Motor neuron (in vitro differentiated cells): ENCODE data around the gene PPP1R7. TPM values are rescaled to one million over a fixed set of nuclear protein-coding genes. Genes with fewer than 3 reads are reported as not detected.

ENCODE experiments used
- ATAC-seq, 8 experiments: fragments of 200-7000 bp; cut with Tn5 transposase; replicated peaks in 6 of 8; 2 replicates each; pipeline ENCODE4 v1.8.0; 2021; ENCODE audit warnings: mild to moderate bottlenecking in 8 of 8, moderate library complexity in 8 of 8
- H3K27ac ChIP-seq, 2 donors: fragments of 250-450 bp; sonication (Bioruptor Pico); 2 replicates each; pipeline ENCODE4 v1.9.0; 2021; ENCODE audit warnings: antibody characterized with exemption in 2 of 2, mild to moderate bottlenecking in 2 of 2, moderate library complexity in 1 of 2
- H3K4me1 ChIP-seq, 2 donors: fragments of 250-450 bp; sonication (Bioruptor Pico); replicated peaks in 1 of 2; 2 replicates each; pipeline ENCODE4 v1.6.1; 2021; ENCODE audit warnings: antibody characterized with exemption in 2 of 2, mild to moderate bottlenecking in 2 of 2, moderate library complexity in 1 of 2
- H3K4me3 ChIP-seq, 5 donors: fragments of 250-450 bp; sonication (Bioruptor Pico); 2 replicates each; pipeline ENCODE4 v1.9.0; 2021; ENCODE audit warnings: antibody characterized with exemption in 5 of 5, mild to moderate bottlenecking in 5 of 5, moderate library complexity in 4 of 5
- WGBS, 10 experiments: fragments of 450-650 bp; shearing (Covaris generic); methylation state at CpG; one replicate each; pipeline ENCODE4 v1.0.0; 2022; 5-methylcytosine and 5-hydroxymethylcytosine counted together
- in situ Hi-C, 9 experiments: fragments of 400-800 bp; cut with MboI; loops; one replicate each; pipeline ENCODE4 v1.15.0; 2021; ENCODE audit warnings: low sequenced_read_pairs in 9 of 9, low pct_unique_long_range_greater_than_20kb in 2 of 9; ENCODE audit not compliant: unreplicated experiment in 9 of 9
- total RNA-seq, 8 experiments: library from RNA; unstranded; fragments of 300-600 nt; gene quantifications; 2 replicates each; pipeline versions ENCODE4 v1.2.3 to v1.2.4, GENCODE V29; 2022

Gene PPP1R7
- total RNA-seq, 8 experiments from 2014 or later, result 40.0 to 109 (median 63.1) TPM

GRCh38 chr2:241208058-241208457 lies 57.8 kb downstream of the PPP1R7 start:
- in situ Hi-C loops, result loop anchor here in 1 of 9 experiments (25.0 kb wide), 1 partner anchor 346 kb away; the partner anchor contains the start of gene AGXT
- no peak overlapping the region for H3K27ac ChIP-seq
- H3K4me1 ChIP-seq, result peaks cover 0 to 5% of the 10 kb centered on the region in 2 donors
- 0 to 75% (median 45%) methylated on average over 1 to 4 of the region's 6 CpGs; no CpG with 5 or more reads in 5 of the 10 experiments for WGBS, 10 experiments
- no peak for ATAC-seq
- no peak overlapping the region for H3K4me3 ChIP-seq

DNA sequence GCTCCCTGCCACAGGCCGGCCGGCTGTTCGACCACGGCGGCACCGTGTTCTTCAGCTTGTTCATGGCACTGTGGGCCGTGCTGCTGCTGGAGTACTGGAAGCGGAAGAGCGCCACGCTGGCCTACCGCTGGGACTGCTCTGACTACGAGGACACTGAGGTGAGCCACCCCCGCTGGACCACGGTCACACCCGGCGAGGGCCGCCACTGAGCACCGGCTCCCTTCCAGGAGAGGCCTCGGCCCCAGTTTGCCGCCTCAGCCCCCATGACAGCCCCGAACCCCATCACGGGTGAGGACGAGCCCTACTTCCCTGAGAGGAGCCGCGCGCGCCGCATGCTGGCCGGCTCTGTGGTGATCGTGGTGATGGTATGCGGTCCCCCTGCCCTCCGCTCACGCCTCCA lies 59.0 kb downstream of the PPP1R7 start:
- H3K4me3 ChIP-seq, result no peak overlapping the region
- peaks cover 0 to 5% of the 10 kb centered on the region in 2 donors for H3K4me1 ChIP-seq
- WGBS, 10 experiments, result no CpG with 5 or more reads among the region's 33 CpGs
- H3K27ac ChIP-seq, result no peak overlapping the region
- in situ Hi-C loops, result loop anchor here in 1 of 9 experiments (25.0 kb wide), 1 partner anchor 347 kb away; the partner anchor contains the start of gene AGXT
- ATAC-seq, result no peak

DNA sequence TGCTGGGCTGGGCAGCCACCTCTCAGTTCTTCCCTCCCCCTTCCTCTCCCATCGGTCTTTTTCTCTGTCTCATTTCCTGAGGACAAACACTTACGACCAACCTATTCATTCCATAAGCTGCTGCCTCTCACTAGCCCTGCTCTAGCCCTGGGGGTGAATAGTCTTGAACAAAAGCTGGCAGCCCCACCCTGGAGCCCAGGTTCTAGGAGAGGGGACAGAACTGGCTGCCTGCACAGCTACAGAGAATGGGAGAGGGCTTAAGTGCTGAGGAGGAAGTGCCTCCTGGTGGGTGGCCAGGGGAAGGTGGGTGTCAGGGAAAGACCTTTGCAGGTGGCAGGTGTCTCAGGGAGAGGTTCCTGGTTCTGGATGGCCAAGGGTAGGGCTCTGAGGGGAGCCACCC lies 61.0 kb downstream of the PPP1R7 start:
- ATAC-seq, result peak in 5 of 8 experiments; percentile 22 to 72 (median 34)
- H3K27ac ChIP-seq, result no peak overlapping the region
- 0 to 67% (median 30%) methylated on average over 1 to 2 of the region's 2 CpGs; no CpG with 5 or more reads in 6 of the 10 experiments for WGBS, 10 experiments

DNA sequence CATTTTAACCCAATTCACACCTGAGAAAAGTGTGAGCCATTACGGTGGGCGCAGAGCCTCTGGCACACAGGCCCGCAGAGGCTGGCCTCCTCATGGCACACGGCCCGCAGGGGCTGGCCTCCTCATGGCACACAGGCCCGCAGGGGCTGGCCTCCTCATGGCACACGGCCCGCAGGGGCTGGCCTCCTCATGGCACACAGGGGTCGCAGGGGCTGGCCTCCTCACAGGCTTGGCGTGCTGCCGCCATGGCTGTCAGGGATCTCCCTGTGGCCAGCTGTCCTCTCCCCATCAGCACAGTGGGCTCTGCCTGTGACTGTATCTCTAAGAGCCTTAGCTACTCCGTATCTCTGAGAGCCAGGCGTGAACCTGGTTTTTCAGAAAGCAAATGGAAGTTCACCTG lies 62.8 kb downstream of the PPP1R7 start:
- peaks cover 0 to 8% of the 10 kb centered on the region in 2 donors for H3K4me1 ChIP-seq
- H3K27ac ChIP-seq, result no peak overlapping the region
- WGBS, 10 experiments, result 20 to 73% (median 27%) methylated on average over 1 to 3 of the region's 13 CpGs; no CpG with 5 or more reads in 7 of the 10 experiments
- ATAC-seq, result no peak
- H3K4me3 ChIP-seq, result no peak overlapping the region
- in situ Hi-C loops, result loop anchor here in 1 of 9 experiments (25.0 kb wide), 1 partner anchor 351 kb away; the partner anchor contains the start of gene AGXT

More for the DNA sequence above, 61.0 kb downstream of the PPP1R7 start:
- in situ Hi-C loops, result loop anchor here in 1 of 9 experiments (25.0 kb wide), 1 partner anchor 349 kb away; the partner anchor contains the start of gene AGXT
- Histone ChIP-seq H3K4me3 (no peak overlapping the region), H3K4me1 (peaks cover 0 to 5% of the 10 kb centered on the region in 2 donors)

- in situ Hi-C loops, result loop anchor here in 1 of 9 experiments (25.0 kb wide), 1 partner anchor 351 kb away; the partner anchor contains the start of gene AGXT
- no peak overlapping the region for H3K4me3 ChIP-seq
- no peak for ATAC-seq
- 44 to 81% (median 69%) methylated on average over 2 to 3 of the region's 7 CpGs; no CpG with 5 or more reads in 7 of the 10 experiments for WGBS, 10 experiments
- H3K4me1 ChIP-seq, result peaks cover 0 to 8% of the 10 kb centered on the region in 2 donors
- no peak overlapping the region for H3K27ac ChIP-seq
Measured at GRCh38 chr2:241213567-241213966, 63.3 kb downstream of the PPP1R7 start.

- H3K27ac ChIP-seq, result no peak overlapping the region
- WGBS, 10 experiments, result 0 to 81% (median 60%) methylated on average over 1 to 9 of the region's 10 CpGs; no CpG with 5 or more reads in 3 of the 10 experiments
- peaks cover 4 to 14% of the 10 kb centered on the region in 2 donors for H3K4me1 ChIP-seq
- in situ Hi-C loops, result loop anchor here in 1 of 9 experiments (25.0 kb wide), 1 partner anchor 352 kb away; the partner anchor contains the start of gene AGXT
- H3K4me3 ChIP-seq, result no peak overlapping the region
- ATAC-seq, result no peak
Measured at GRCh38 chr2:241214209-241214608, 63.9 kb downstream of the PPP1R7 start.

- in situ Hi-C loops, result loop anchor here in 1 of 9 experiments (25.0 kb wide), 1 partner anchor 352 kb away; the partner anchor contains the start of gene AGXT
- Histone ChIP-seq H3K27ac (no peak overlapping the region), H3K4me1 (peaks cover 9 to 14% of the 10 kb centered on the region in 2 donors), H3K4me3 (no peak overlapping the region)
- 79 to 95% (median 94%) methylated on average over 4 to 6 of the region's 12 CpGs; no CpG with 5 or more reads in 7 of the 10 experiments for WGBS, 10 experiments
- no peak for ATAC-seq
Measured at GRCh38 chr2:241214766-241215165, 64.5 kb downstream of the PPP1R7 start.

- in situ Hi-C loops, result loop anchor here in 1 of 9 experiments (25.0 kb wide), 1 partner anchor 353 kb away; the partner anchor contains the start of gene AGXT
Measured at GRCh38 chr2:241215421-241215820, 65.2 kb downstream of the PPP1R7 start.

GRCh38 chr2:241216211-241216761 lies 66.0 kb downstream of the PPP1R7 start:
- in situ Hi-C loops, result loop anchor here in 1 of 9 experiments (25.0 kb wide), 1 partner anchor 354 kb away; the partner anchor contains the start of gene AGXT
- ATAC-seq, result no peak
- H3K27ac ChIP-seq, result no peak overlapping the region
- H3K4me1 ChIP-seq, result peaks cover 9 to 10% of the 10 kb centered on the region in 2 donors
- no peak overlapping the region for H3K4me3 ChIP-seq
- WGBS, 10 experiments, result 0 to 83% (median 41%) methylated on average over 1 to 6 of the region's 14 CpGs; no CpG with 5 or more reads in 6 of the 10 experiments

More at GRCh38 chr2:241215421-241215820, 65.2 kb downstream of the PPP1R7 start:
- ATAC-seq, result no peak
- Histone ChIP-seq H3K27ac (no peak overlapping the region), H3K4me1 (peaks cover 9 to 14% of the 10 kb centered on the region in 2 donors), H3K4me3 (no peak overlapping the region)
- 0 to 72% (median 0%) methylated on average over 1 to 2 of the region's 9 CpGs; no CpG with 5 or more reads in 7 of the 10 experiments for WGBS, 10 experiments

GRCh38 chr2:241217320-241218031 lies 67.2 kb downstream of the PPP1R7 start:
- WGBS, 10 experiments, result 6 to 40% (median 25%) methylated on average over 4 to 11 of the region's 77 CpGs; no CpG with 5 or more reads in 7 of the 10 experiments
- ATAC-seq, result peak; percentile 77 to 91 (median 86)
- peaks cover 9% of the 10 kb centered on the region in 2 donors for H3K4me1 ChIP-seq
- in situ Hi-C loops, result loop anchor here in 1 of 9 experiments (25.0 kb wide), 1 partner anchor 355 kb away; the partner anchor contains the start of gene AGXT
- H3K4me3 ChIP-seq, result peak overlapping the region; percentile 26 to 48 (median 35)
- peak overlapping the region; percentile 58 for H3K27ac ChIP-seq

DNA sequence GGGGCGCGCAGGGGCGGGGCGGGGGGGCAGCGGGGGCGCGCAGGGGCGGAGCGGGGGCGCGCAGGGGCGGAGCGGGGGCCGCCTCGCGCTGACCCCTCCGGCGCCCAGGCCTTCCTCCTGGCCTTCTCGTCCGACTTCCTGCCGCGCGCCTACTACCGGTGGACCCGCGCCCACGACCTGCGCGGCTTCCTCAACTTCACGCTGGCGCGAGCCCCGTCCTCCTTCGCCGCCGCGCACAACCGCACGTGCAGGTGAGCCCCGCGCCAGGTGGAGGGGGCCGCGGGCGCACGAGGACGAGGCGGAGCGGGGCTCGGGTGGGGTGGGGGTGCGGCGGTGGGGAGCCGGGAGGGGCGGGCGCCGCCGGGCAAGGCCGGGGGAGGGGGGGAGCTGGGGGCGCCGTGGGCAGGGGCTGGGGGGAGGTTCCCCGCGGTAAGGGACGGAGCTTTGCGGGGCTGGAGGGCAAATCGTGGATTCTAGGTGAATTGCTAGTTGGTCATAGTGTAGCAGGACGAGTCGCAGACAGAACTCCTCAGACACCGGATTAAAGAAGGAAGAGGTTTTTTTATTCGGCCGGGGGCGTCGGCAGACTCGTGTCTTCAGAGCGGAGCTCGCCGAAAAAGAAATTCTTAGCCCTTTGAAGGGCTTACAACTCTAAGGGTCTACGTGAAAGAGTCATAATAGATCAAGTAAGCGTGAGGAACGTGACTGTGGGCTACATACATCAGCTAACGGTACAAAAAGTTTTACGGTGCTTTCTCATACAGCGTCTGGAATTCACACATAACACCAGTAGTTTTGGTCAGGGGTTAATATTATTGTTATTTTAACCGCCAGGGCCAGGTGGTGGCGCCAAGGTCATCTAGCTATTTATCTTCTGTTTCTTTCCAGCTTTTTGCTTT lies 68.1 kb downstream of the PPP1R7 start:
- in situ Hi-C loops, result loop anchor here in 1 of 9 experiments (25.0 kb wide), 1 partner anchor 356 kb away; the partner anchor contains the start of gene AGXT
- Histone ChIP-seq H3K4me1 (peaks cover 9% of the 10 kb centered on the region in 2 donors), H3K4me3 (peak overlapping the region; percentile 34 to 51 (median 49)), H3K27ac (no peak overlapping the region)
- WGBS, 10 experiments, result 0 to 6% (median 2%) methylated on average over 1 to 10 of the region's 83 CpGs; no CpG with 5 or more reads in 3 of the 10 experiments
- ATAC-seq, result peak; percentile 6 to 50 (median 26)

GRCh38 chr2:241219030-241219382 lies 68.7 kb downstream of the PPP1R7 start:
- H3K4me1 ChIP-seq, result peaks cover 9% of the 10 kb centered on the region in 2 donors
- H3K27ac ChIP-seq, result no peak overlapping the region
- 22 to 93% (median 47%) methylated on average over 2 to 4 of the region's 4 CpGs for whole genome bisulfite sequencing, 10 experiments
- ATAC-seq, result no peak
- peak overlapping the region; percentile 34 to 51 (median 49) for H3K4me3 ChIP-seq
- in situ Hi-C loops, result loop anchor here in 1 of 9 experiments (25.0 kb wide), 1 partner anchor 357 kb away; the partner anchor contains the start of gene AGXT
